Neural cell (in vitro differentiated cells): ENCODE results near the gene TMTC1. TPM values are rescaled to one million over a fixed set of nuclear protein-coding genes. Genes with fewer than 3 reads are reported as not detected.

Source experiments
- H2AFZ ChIP-seq: fragments of 200-600, 300-800 bp; sonication (generic), shearing (Covaris generic); 2 replicates; pipeline ENCODE4 v1.6.0; 2014; ENCODE audit warnings: low read depth, mild to moderate bottlenecking, antibody characterized with exemption, low read length, moderate library complexity
- H3F3A ChIP-seq: fragments of 200-600 bp; shearing (Covaris generic); 2 replicates; pipeline ENCODE4 v1.6.1; 2016; ENCODE audit warnings: mild to moderate bottlenecking, moderate library complexity, mixed read lengths, antibody characterized with exemption, low read length; ENCODE audit not compliant: insufficient read depth, poor library complexity, severe bottlenecking
- H3K27ac ChIP-seq: fragments of 200-600, 300-800 bp; sonication (generic), shearing (Covaris generic); 2 replicates; pipeline ENCODE4 v1.5.1; 2014; ENCODE audit warnings: mild to moderate bottlenecking, low read length, moderate library complexity
- H3K27me3 ChIP-seq: fragments of 300-800, 200-600 bp; sonication (generic), shearing (Covaris generic); 2 replicates; pipeline ENCODE4 v1.6.0; 2014; ENCODE audit warnings: mild to moderate bottlenecking, low read depth, low read length, moderate library complexity; ENCODE audit not compliant: insufficient read depth
- H3K36me3 ChIP-seq: fragments of 300-800, 200-600 bp; sonication (generic), shearing (Covaris generic); 2 replicates; pipeline ENCODE4 v1.5.1; 2014; ENCODE audit warnings: mild to moderate bottlenecking, antibody characterized with exemption, low read length, moderate library complexity; ENCODE audit not compliant: insufficient read depth
- H3K4me2 ChIP-seq: fragments of 300-800, 200-600 bp; sonication (generic), shearing (Covaris generic); 2 replicates; pipeline ENCODE4 v1.6.0; 2014; ENCODE audit warnings: mild to moderate bottlenecking, low read length
- H3K4me3 ChIP-seq: fragments of 300-800, 200-600 bp; sonication (generic), shearing (Covaris generic); 2 replicates; pipeline ENCODE4 v1.5.1; 2014; ENCODE audit warnings: mild to moderate bottlenecking, low read length, moderate library complexity
- H3K79me2 ChIP-seq: fragments of 200-600 bp; shearing (Covaris generic); replicated peaks from 2 replicates; pipeline ENCODE4 v1.6.0; 2014; ENCODE audit warnings: mild to moderate bottlenecking, low read length, moderate library complexity; ENCODE audit not compliant: insufficient read depth
- H3K9ac ChIP-seq: fragments of 300-800, 200-600 bp; sonication (generic), shearing (Covaris generic); 2 replicates; pipeline ENCODE4 v1.6.1; 2016; ENCODE audit warnings: mild to moderate bottlenecking, low read length, mixed read lengths
- H3K9me2 ChIP-seq: fragments of 200-600 bp; shearing (Covaris generic); 2 replicates; pipeline ENCODE4 v1.6.1; 2016; ENCODE audit warnings: mild to moderate bottlenecking, low read length, mixed read lengths; ENCODE audit not compliant: insufficient read depth
- H3K9me3 ChIP-seq: fragments of 200-600, 300-800 bp; sonication (generic), shearing (Covaris generic); 2 replicates; pipeline ENCODE4 v1.6.1; 2016; ENCODE audit warnings: mild to moderate bottlenecking, mixed run types, low read length, moderate library complexity, mixed read lengths
- H4K20me1 ChIP-seq: fragments of 200-600 bp; shearing (Covaris generic); 2 replicates; pipeline ENCODE4 v1.6.1; 2016; ENCODE audit warnings: mild to moderate bottlenecking, mixed run types; ENCODE audit not compliant: insufficient read depth
- EP300 ChIP-seq: fragments of 450-650 bp; conservative IDR thresholded peaks from 2 replicates; pipeline ENCODE4 v1.6.1; 2014; ENCODE audit warnings: antibody characterized with exemption, mild to moderate bottlenecking, moderate library complexity; ENCODE audit not compliant: poor library complexity, severe bottlenecking
- EZH2 ChIP-seq: fragments of 200-600, 300-800 bp; shearing (Covaris generic), sonication (generic); IDR thresholded peaks from 2 replicates; pipeline ENCODE4 v1.6.1; 2014; ENCODE audit warnings: antibody characterized with exemption, low read length, borderline replicate concordance, mild to moderate bottlenecking; ENCODE audit not compliant: insufficient read depth, poor library complexity, severe bottlenecking
- MXI1 ChIP-seq: fragments of 450-650 bp; conservative IDR thresholded peaks from 2 replicates; pipeline ENCODE4 v1.6.1; 2014; ENCODE audit warnings: antibody characterized with exemption, mild to moderate bottlenecking; ENCODE audit not compliant: poor library complexity, severe bottlenecking
- POLR2AphosphoS5 ChIP-seq: IDR thresholded peaks from 2 replicates; pipeline ENCODE4 v1.6.1; 2012
- RAD21 ChIP-seq: fragments of 450-650 bp; conservative IDR thresholded peaks from 2 replicates; pipeline ENCODE4 v1.6.1; 2014; ENCODE audit warnings: antibody characterized with exemption, mild to moderate bottlenecking, moderate library complexity
- SMC3 ChIP-seq: fragments of 450-650 bp; conservative IDR thresholded peaks from 2 replicates; pipeline ENCODE4 v1.6.1; 2014; ENCODE audit warnings: antibody characterized with exemption, mild to moderate bottlenecking, moderate library complexity; ENCODE audit not compliant: poor library complexity
- TAF1 ChIP-seq: IDR thresholded peaks from 2 replicates; pipeline ENCODE4 v1.6.1; 2012; ENCODE audit warnings: low read depth
- polyA plus RNA-seq: library from polyadenylated mRNA; depleted of rRNA; stranded (reverse); fragments of >200 nt; gene quantifications from 2 replicates; pipeline ENCODE4 v1.2.3, GENCODE V29; 2014
- TF ChIP-seq, protein P1 (sequence below): IDR thresholded peaks from 2 replicates; pipeline ENCODE4 v1.6.1; 2012; ENCODE audit warnings: borderline replicate concordance
- TF ChIP-seq, protein P2 (sequence below): fragments of 450-650 bp; IDR thresholded peaks from 2 replicates; pipeline ENCODE4 v1.5.1; 2014; ENCODE audit warnings: antibody characterized with exemption, mild to moderate bottlenecking, moderate library complexity; ENCODE audit not compliant: poor library complexity, severe bottlenecking

The TMTC1 gene
- polyA plus RNA-seq, 1 donor from 2014 or later = 10.0 TPM

DNA sequence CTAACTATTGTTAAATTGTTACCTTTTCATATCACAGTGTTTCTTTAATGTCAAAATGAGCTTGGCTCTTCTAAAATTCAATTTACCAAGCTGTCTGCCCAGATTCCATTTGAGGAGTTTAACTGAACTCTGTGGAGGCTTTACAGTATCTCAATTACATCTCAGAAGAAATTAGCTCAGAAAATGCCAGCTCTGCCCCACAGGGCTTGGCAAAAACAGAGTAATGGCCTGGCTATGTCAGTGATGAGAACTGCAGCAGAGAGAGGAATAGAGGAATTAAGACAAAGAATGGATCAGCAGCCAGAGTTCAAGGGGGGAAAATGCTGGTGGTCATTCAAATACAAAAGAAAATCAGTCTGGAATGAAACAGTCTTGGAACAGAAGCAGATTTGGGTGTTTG, 15.8 kb upstream of the TMTC1 start:
- Histone ChIP-seq H3K4me3 (no peak overlapping the region), H3K27ac (no peak overlapping the region), H3K27me3 (no peaks in the 10 kb centered on the region), H3K9me3 (no peaks in the 10 kb centered on the region), H4K20me1 (no peaks in the 10 kb centered on the region), H3K36me3 (no peaks in the 10 kb centered on the region), H2AFZ (no peak overlapping the region), H3K9me2 (no peaks in the 10 kb centered on the region), H3F3A (no peaks in the 10 kb centered on the region), H3K4me2 (no peak overlapping the region), H3K9ac (no peak overlapping the region), H3K79me2 (no peaks in the 10 kb centered on the region)
- TF ChIP-seq, protein P1, sequence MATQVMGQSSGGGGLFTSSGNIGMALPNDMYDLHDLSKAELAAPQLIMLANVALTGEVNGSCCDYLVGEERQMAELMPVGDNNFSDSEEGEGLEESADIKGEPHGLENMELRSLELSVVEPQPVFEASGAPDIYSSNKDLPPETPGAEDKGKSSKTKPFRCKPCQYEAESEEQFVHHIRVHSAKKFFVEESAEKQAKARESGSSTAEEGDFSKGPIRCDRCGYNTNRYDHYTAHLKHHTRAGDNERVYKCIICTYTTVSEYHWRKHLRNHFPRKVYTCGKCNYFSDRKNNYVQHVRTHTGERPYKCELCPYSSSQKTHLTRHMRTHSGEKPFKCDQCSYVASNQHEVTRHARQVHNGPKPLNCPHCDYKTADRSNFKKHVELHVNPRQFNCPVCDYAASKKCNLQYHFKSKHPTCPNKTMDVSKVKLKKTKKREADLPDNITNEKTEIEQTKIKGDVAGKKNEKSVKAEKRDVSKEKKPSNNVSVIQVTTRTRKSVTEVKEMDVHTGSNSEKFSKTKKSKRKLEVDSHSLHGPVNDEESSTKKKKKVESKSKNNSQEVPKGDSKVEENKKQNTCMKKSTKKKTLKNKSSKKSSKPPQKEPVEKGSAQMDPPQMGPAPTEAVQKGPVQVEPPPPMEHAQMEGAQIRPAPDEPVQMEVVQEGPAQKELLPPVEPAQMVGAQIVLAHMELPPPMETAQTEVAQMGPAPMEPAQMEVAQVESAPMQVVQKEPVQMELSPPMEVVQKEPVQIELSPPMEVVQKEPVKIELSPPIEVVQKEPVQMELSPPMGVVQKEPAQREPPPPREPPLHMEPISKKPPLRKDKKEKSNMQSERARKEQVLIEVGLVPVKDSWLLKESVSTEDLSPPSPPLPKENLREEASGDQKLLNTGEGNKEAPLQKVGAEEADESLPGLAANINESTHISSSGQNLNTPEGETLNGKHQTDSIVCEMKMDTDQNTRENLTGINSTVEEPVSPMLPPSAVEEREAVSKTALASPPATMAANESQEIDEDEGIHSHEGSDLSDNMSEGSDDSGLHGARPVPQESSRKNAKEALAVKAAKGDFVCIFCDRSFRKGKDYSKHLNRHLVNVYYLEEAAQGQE = no peak

DNA sequence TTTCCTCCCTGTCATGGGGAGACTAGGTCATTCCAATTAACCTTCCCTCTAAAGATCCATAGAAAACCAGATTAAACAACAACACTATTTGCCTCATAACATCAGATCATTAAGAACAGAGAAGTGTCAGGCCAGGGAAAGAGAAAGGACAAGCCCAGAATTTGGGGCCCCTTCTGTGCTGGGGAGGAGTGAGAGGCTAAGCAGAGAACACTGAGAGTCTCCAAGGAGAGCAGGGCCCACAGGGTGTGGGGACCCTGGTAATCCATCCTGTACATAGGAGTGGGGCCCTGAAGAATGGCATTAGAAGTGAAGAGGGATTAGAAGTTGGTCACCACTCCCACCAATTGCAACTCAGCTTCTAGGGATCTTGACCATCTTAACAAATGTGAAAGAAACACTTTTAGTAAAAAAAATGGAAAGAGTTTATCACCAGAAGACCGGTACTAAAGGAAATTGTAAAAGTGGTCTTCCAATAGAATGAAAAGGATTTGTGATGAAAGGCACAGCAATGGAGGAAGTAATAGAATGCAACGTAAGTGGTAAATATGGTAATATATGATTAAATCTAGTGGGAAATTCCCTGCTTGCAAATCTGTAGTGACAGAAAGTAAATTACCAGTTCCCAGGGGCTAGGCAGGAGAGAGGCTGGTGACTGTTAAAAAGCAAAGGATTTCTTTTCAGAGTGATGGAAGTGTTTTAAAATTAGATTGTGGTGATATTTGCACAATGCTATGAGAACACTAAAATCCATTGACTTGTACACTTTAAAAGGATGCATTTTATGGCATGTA, 14.0 kb upstream of the TMTC1 start:
- no peak overlapping the region for H3K27ac ChIP-seq
- no peaks in the 10 kb centered on the region for H3K27me3 ChIP-seq
- H4K20me1 ChIP-seq = no peaks in the 10 kb centered on the region
- H3K9me2 ChIP-seq = no peaks in the 10 kb centered on the region
- no peaks in the 10 kb centered on the region for H3K9me3 ChIP-seq
- H2AFZ ChIP-seq = no peak overlapping the region
- H3F3A ChIP-seq = no peaks in the 10 kb centered on the region
- no peak overlapping the region for H3K4me2 ChIP-seq
- H3K36me3 ChIP-seq = no peaks in the 10 kb centered on the region
- peak; percentile 54 for TF ChIP-seq POLR2AphosphoS5
- TF ChIP-seq TAF1 = no peak
- no peak overlapping the region for H3K9ac ChIP-seq
- no peak overlapping the region for H3K4me3 ChIP-seq
- H3K79me2 ChIP-seq = no peaks in the 10 kb centered on the region

DNA sequence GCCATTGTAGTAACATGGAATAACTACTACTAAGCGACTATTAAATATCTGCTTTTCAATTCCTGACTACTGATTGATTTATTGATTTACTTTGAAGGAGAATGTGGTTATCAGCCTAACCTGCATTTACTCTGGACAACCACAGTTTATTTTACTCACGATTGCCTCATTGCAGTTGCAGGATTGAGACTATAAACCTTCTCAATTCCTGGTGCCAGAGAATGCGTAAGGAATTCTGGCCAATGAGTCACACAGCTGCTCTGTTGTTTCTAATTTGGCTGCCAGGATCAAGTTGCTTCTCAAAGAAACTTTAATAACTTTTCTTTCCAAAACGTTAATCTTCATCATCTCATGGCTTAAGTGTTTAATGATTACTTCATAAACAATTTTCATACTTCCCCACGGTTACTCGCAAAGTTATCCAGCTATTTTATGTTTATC, 13.1 kb upstream of the TMTC1 start:
- Histone ChIP-seq H3K27ac (no peak overlapping the region), H4K20me1 (no peaks in the 10 kb centered on the region), H3K27me3 (no peaks in the 10 kb centered on the region), H3K36me3 (no peaks in the 10 kb centered on the region), H3K79me2 (no peaks in the 10 kb centered on the region), H3F3A (no peaks in the 10 kb centered on the region), H3K9me3 (peaks cover 2% of the 10 kb centered on the region), H2AFZ (no peak overlapping the region), H3K4me3 (no peak overlapping the region), H3K9me2 (no peaks in the 10 kb centered on the region), H3K4me2 (no peak overlapping the region), H3K9ac (no peak overlapping the region)
- TF ChIP-seq EZH2 (no peak), TAF1 (no peak), EP300 (no peak), SMC3 (no peak), RAD21 (no peak), MXI1 (no peak)
- TF ChIP-seq, protein P2, sequence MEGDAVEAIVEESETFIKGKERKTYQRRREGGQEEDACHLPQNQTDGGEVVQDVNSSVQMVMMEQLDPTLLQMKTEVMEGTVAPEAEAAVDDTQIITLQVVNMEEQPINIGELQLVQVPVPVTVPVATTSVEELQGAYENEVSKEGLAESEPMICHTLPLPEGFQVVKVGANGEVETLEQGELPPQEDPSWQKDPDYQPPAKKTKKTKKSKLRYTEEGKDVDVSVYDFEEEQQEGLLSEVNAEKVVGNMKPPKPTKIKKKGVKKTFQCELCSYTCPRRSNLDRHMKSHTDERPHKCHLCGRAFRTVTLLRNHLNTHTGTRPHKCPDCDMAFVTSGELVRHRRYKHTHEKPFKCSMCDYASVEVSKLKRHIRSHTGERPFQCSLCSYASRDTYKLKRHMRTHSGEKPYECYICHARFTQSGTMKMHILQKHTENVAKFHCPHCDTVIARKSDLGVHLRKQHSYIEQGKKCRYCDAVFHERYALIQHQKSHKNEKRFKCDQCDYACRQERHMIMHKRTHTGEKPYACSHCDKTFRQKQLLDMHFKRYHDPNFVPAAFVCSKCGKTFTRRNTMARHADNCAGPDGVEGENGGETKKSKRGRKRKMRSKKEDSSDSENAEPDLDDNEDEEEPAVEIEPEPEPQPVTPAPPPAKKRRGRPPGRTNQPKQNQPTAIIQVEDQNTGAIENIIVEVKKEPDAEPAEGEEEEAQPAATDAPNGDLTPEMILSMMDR = no peak
- TF ChIP-seq, protein P1 = no peak
